Parathyroid adenoma (tissue), 2 donors: ENCODE results near the gene TJAP1.

ENCODE experiments used
- H2AFZ ChIP-seq: fragments of 300-600 bp; sonication (generic); one replicate; pipeline ENCODE4 v1.7.0; 2017; ENCODE audit warnings: antibody characterized with exemption, mild to moderate bottlenecking
- H3K27ac ChIP-seq: fragments of 300-600 bp; sonication (generic); one replicate; pipeline ENCODE4 v1.7.0; 2017
- H3K27me3 ChIP-seq: fragments of 300-600 bp; sonication (generic); one replicate; pipeline ENCODE4 v1.7.0; 2017; ENCODE audit warnings: low read length; ENCODE audit not compliant: control insufficient read depth, insufficient read depth
- H3K36me3 ChIP-seq: fragments of 300-600 bp; sonication (generic); one replicate; pipeline ENCODE4 v1.7.0; 2017; ENCODE audit warnings: low read length; ENCODE audit not compliant: control insufficient read depth, insufficient read depth
- H3K4me1 ChIP-seq: fragments of 300-600 bp; sonication (generic); one replicate; pipeline ENCODE4 v1.7.0; 2017; ENCODE audit warnings: control low read depth
- H3K4me2 ChIP-seq: fragments of 300-600 bp; sonication (generic); one replicate; pipeline ENCODE4 v1.7.0; 2017; ENCODE audit warnings: low read length
- H3K4me3 ChIP-seq: fragments of 300-600 bp; sonication (generic); one replicate; pipeline ENCODE4 v1.7.0; 2017; ENCODE audit warnings: low read depth, low read length
- H3K79me2 ChIP-seq: fragments of 300-600 bp; sonication (generic); one replicate; pipeline ENCODE4 v1.7.0; 2017; ENCODE audit warnings: control low read depth
- H3K9ac ChIP-seq: fragments of 300-600 bp; sonication (generic); one replicate; pipeline ENCODE4 v1.7.0; 2017; ENCODE audit warnings: mild to moderate bottlenecking
- H3K9me3 ChIP-seq: fragments of 300-600 bp; sonication (generic); one replicate; pipeline ENCODE4 v1.7.0; 2017; ENCODE audit warnings: low read length; ENCODE audit not compliant: control insufficient read depth
- TF ChIP-seq, protein P1 (sequence below): fragments of 300-600 bp; sonication (generic); IDR thresholded peaks from one replicate; pipeline ENCODE4 v1.7.0; 2017; ENCODE audit warnings: antibody characterized with exemption, mild to moderate bottlenecking
- donor health status: primary hyperparathyroidism.

Gene TJAP1

DNA sequence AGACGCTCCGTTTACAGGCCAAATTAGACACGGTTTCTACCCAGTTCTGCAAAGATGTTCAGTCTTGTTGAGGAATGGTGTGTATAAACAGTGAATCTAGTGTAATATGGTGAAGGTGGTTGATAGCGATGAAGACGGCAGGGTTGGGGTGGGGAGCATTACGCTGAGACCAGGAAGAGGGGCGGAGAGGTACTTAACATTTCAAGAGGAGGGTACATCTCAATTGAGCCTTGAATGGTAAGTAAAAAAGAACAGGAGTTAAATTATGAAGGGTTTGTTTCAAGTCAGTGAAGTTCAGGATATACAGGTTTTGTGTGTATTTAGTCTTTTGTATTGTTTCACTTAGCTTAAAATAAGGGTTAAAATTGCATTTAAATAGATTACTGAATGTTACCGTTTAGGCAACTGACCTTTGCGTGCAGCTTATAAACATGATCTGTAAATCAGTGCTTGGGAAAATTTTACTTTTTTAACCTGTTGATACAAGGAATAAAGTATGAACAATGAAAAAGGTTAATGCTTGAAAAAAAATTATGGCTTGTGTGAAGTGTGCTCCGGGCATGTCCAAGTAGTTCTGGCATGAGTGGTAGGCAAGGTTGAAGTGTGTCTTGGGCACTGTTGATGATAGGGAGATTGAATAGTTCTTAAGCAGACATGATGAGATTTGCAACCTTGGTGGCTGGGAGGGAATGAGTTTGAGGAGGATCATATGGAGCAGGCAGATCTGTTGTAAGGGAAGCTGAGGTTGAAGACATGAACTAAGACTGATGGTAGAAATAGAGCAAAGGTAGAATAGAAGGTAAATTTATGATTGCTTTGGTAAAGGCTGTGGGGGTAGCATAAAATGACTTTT is 40.4 kb downstream of the TJAP1 start:
- no peak overlapping the region for H3K27ac ChIP-seq
- peak overlapping the region; percentile 1 for H3K9ac ChIP-seq
- H3K4me1 ChIP-seq, result peaks cover 18% of the 10 kb centered on the region
- H2AFZ ChIP-seq, result peak overlapping the region; percentile 70
- H3K79me2 ChIP-seq, result peaks cover 23% of the 10 kb centered on the region
- H3K9me3 ChIP-seq, result no peaks in the 10 kb centered on the region
- TF ChIP-seq, protein P1, sequence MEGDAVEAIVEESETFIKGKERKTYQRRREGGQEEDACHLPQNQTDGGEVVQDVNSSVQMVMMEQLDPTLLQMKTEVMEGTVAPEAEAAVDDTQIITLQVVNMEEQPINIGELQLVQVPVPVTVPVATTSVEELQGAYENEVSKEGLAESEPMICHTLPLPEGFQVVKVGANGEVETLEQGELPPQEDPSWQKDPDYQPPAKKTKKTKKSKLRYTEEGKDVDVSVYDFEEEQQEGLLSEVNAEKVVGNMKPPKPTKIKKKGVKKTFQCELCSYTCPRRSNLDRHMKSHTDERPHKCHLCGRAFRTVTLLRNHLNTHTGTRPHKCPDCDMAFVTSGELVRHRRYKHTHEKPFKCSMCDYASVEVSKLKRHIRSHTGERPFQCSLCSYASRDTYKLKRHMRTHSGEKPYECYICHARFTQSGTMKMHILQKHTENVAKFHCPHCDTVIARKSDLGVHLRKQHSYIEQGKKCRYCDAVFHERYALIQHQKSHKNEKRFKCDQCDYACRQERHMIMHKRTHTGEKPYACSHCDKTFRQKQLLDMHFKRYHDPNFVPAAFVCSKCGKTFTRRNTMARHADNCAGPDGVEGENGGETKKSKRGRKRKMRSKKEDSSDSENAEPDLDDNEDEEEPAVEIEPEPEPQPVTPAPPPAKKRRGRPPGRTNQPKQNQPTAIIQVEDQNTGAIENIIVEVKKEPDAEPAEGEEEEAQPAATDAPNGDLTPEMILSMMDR, result no peak
- peak overlapping the region; percentile 99 for H3K4me3 ChIP-seq
- H3K27me3 ChIP-seq, result no peaks in the 10 kb centered on the region
- peak overlapping the region; percentile 87 for H3K4me2 ChIP-seq
- H3K36me3 ChIP-seq, result no peaks in the 10 kb centered on the region

DNA sequence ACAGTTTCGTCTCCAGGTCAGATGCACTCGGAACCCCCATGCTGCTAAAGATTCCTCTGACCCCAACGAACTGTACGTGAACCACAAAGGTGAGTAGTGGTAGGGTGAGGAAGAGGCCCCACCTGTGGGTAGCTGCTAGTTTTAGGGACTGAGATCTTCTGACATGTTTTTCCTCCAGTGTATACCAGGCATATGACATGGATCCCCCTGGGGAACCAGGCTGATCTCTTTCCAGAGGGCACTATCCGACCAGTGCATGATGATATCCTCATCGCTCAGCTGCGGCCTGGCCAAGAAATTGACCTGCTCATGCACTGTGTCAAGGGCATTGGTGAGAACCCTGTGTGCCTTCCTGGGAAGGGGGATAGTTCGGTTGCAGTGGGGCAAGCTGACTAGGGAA is 42.7 kb downstream of the TJAP1 start:
- no peaks in the 10 kb centered on the region for H3K27me3 ChIP-seq
- no peak overlapping the region for H3K9ac ChIP-seq
- no peak overlapping the region for H2AFZ ChIP-seq
- peaks cover 22% of the 10 kb centered on the region for H3K79me2 ChIP-seq
- H3K36me3 ChIP-seq, result no peaks in the 10 kb centered on the region
- H3K4me3 ChIP-seq, result no peak overlapping the region
- no peaks in the 10 kb centered on the region for H3K9me3 ChIP-seq
- H3K4me2 ChIP-seq, result no peak overlapping the region
- H3K27ac ChIP-seq, result no peak overlapping the region
- peaks cover 18% of the 10 kb centered on the region for H3K4me1 ChIP-seq
- TF ChIP-seq, protein P1, result no peak

DNA sequence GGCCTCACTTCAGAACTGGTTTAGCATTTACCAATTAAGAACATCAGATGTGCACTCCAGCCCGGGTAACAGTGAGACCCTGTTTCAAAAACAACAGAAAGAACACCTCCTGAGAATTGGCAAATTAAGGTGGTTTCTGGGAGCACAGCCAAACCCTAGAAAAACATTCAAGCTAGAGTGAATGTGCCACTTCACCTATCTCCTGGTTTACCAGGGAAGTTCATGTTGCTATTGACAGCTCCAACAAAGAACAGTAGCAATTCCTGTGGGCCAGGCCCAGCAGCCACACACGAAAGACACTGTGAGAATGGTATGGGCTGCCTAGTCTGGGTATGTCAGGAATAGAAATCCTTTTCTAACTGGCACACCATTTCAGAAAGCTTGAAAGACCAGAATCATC is 44.5 kb downstream of the TJAP1 start:
- H3K4me1 ChIP-seq, result peaks cover 13% of the 10 kb centered on the region
- peaks cover 9% of the 10 kb centered on the region for H3K79me2 ChIP-seq
- no peak overlapping the region for H3K27ac ChIP-seq
- no peaks in the 10 kb centered on the region for H3K27me3 ChIP-seq
- no peaks in the 10 kb centered on the region for H3K36me3 ChIP-seq
- H3K4me2 ChIP-seq, result no peak overlapping the region
- no peak overlapping the region for H2AFZ ChIP-seq
- no peaks in the 10 kb centered on the region for H3K9me3 ChIP-seq
- TF ChIP-seq, protein P1, result no peak
- H3K9ac ChIP-seq, result no peak overlapping the region
- no peak overlapping the region for H3K4me3 ChIP-seq

DNA sequence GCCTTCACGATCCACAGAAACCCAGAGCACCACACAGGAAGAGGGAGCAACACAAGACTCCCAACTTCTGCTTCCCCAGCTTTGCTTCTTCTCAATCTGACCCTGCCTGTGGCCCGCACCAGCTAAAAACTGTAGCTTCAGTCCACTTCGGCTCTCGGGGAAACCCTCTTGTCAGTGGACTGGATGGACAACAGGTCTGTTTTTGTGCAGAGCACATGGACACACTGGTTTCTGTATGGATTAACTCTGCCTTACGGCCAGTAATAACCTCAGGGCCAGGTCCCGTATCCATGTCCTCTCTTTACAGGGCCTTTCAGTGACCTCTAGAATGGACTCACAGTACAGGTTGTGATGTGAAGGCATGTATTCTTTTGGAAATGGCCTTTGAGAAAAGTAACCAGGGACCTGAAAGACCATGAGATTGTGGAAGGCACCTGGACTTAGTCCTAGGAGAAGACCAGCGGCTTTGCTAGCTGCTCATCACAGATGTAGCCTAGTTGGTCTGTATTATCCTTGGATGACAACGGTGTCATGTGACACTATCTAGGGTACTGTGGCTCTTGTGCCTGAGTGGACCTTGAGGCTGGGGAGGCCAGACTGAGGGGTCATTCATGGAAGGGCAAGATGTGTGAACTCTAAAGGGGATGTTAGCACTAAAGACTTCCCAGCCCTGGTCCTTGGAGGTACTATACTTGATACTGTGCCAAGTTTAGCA is 45.3 kb downstream of the TJAP1 start:
- H3K27me3 ChIP-seq, result no peaks in the 10 kb centered on the region
- H3K4me1 ChIP-seq, result peaks cover 13% of the 10 kb centered on the region
- peaks cover 3% of the 10 kb centered on the region for H3K79me2 ChIP-seq
- H3K9me3 ChIP-seq, result no peaks in the 10 kb centered on the region
- no peak overlapping the region for H3K4me2 ChIP-seq
- H3K4me3 ChIP-seq, result no peak overlapping the region
- no peak overlapping the region for H2AFZ ChIP-seq
- TF ChIP-seq, protein P1, result no peak
- no peak overlapping the region for H3K27ac ChIP-seq
- H3K36me3 ChIP-seq, result no peaks in the 10 kb centered on the region
- H3K9ac ChIP-seq, result no peak overlapping the region
